ENCODE data around the gene KRT15. TPM values are rescaled to one million over a fixed set of nuclear protein-coding genes. Genes with fewer than 3 reads are reported as not detected.

The KRT15 gene
- total and polyA plus RNA-seq, 7 experiments from 2014 or later: not detected

GRCh38 chr17:41516830-41517283, 1.8 kb downstream of the KRT15 start:
- POLR2A ChIA-PET: no interaction called here
- H3K4me1 ChIP-seq (ENCODE audit: control insufficient read depth in 2 of 2, insufficient read depth in 2 of 2, low read length in 2 of 2): no peaks in the 10 kb centered on the region
- no peaks in the 10 kb centered on the region for H3K36me3 Mint-ChIP-seq
- ATAC-seq (no peak), DNase-seq (no peak)
- no peak overlapping the region for H3K27ac ChIP-seq (ENCODE audit: low read depth, low read length)
- H3K9me3 ChIP-seq (ENCODE audit: control insufficient read depth in 2 of 3, low read length in 3 of 3): no peaks in the 10 kb centered on the region
- intact Hi-C loops (cut with micrococcal nuclease): no loop called here
- no peak overlapping the region for H3K4me3 Mint-ChIP-seq
- H3K4me3 ChIP-seq (ENCODE audit: low read length): no peak overlapping the region
- peaks cover 0 to 2% (median 0%) of the 10 kb centered on the region in 11 donors for H3K9me3 Mint-ChIP-seq
- H3K36me3 ChIP-seq (ENCODE audit: control insufficient read depth in 2 of 3, insufficient read depth in 3 of 3, low read length in 3 of 3): no peaks in the 10 kb centered on the region
- peaks cover 0 to 2% (median 0%) of the 10 kb centered on the region in 7 donors for H3K4me1 Mint-ChIP-seq
- H3K27me3 Mint-ChIP-seq: no peaks in the 10 kb centered on the region
- no peaks in the 10 kb centered on the region for H3K27me3 ChIP-seq (ENCODE audit: control insufficient read depth in 2 of 2, insufficient read depth in 2 of 2, low read length in 2 of 2)
- CTCF ChIA-PET: no interaction called here
- no peak overlapping the region for H3K27ac Mint-ChIP-seq

DNA sequence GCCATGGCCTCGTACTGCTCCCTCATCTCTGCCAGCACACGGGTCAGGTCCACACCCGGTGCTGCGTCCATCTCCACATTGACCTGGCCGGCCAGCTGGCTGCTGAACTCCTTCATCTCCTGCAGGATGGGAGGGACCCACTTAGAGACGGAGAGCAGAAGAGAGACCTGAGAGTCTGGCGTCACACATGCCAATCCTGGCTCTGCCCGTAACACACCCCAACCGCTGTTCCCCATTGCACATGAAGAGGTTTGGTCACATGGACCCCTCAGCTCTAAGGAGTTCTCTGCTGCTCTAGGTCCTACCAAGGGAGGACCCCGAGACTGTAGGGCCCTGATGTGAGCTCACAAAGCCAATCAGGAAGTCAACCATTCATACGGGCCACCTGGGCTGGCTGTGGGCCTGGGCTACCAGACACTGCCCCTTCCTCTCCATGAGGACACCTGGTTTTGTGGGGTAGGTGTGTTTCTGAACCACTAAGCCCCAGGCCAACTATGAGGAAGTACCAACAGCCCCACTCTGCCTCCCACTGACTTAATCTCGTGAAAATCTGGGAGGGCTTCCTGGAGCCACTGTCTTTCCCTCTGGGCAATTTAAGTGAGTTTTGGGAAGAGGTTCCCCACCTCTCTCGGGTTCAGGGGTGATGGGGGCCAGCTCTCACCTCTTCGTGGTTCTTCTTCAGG, 2.4 kb downstream of the KRT15 start:
- CTCF ChIA-PET: no interaction called here
- no peak overlapping the region for H3K27ac ChIP-seq (ENCODE audit: low read depth, low read length)
- H3K27me3 ChIP-seq (ENCODE audit: control insufficient read depth in 2 of 2, insufficient read depth in 2 of 2, low read length in 2 of 2): no peaks in the 10 kb centered on the region
- no peaks in the 10 kb centered on the region for H3K36me3 ChIP-seq (ENCODE audit: control insufficient read depth in 2 of 3, insufficient read depth in 3 of 3, low read length in 3 of 3)
- H3K4me3 ChIP-seq (ENCODE audit: low read length): no peak overlapping the region
- Mint-ChIP-seq H3K27me3 (no peaks in the 10 kb centered on the region), H3K4me1 (peaks cover 0 to 2% (median 0%) of the 10 kb centered on the region in 7 donors), H3K9me3 (peaks cover 0 to 2% (median 0%) of the 10 kb centered on the region in 11 donors), H3K27ac (no peak overlapping the region), H3K4me3 (no peak overlapping the region), H3K36me3 (no peaks in the 10 kb centered on the region)
- POLR2A ChIA-PET: no interaction called here
- no peak for DNase-seq
- intact Hi-C loops (cut with micrococcal nuclease): no loop called here
- no peaks in the 10 kb centered on the region for H3K9me3 ChIP-seq (ENCODE audit: control insufficient read depth in 2 of 3, low read length in 3 of 3)
- no peak for ATAC-seq
- no peaks in the 10 kb centered on the region for H3K4me1 ChIP-seq (ENCODE audit: control insufficient read depth in 2 of 2, insufficient read depth in 2 of 2, low read length in 2 of 2)

DNA sequence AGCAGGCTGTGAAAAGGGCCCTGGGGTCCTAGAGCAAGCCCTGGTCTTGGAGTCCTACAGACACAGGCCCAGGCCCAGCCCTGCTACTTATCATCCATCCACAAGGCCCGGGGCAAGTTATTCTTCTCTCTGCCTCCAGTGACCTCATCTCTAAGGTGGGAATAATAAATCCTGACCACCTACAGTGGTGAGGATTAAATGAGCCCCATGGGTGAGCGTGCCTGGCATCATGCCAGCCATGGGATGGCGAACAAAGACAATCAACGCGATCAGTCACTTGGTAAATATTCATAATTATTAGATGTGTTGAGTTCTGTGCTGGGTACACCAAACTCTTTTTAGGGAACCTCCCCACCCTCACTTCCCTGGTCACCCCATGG, 5.5 kb downstream of the KRT15 start:
- intact Hi-C loops (cut with micrococcal nuclease): no loop called here
- H3K4me3 ChIP-seq (ENCODE audit: low read length): no peak overlapping the region
- ATAC-seq (no peak), DNase-seq (no peak)
- ChIA-PET POLR2A (no interaction called here), CTCF (no interaction called here)
- Mint-ChIP-seq H3K9me3 (peaks cover 0 to 2% (median 0%) of the 10 kb centered on the region in 11 donors), H3K36me3 (no peaks in the 10 kb centered on the region), H3K4me3 (no peak overlapping the region), H3K27me3 (no peaks in the 10 kb centered on the region), H3K4me1 (peaks cover 0 to 2% (median 0%) of the 10 kb centered on the region in 7 donors), H3K27ac (no peak overlapping the region)
- no peak overlapping the region for H3K27ac ChIP-seq (ENCODE audit: low read depth, low read length)
- no peaks in the 10 kb centered on the region for H3K36me3 ChIP-seq (ENCODE audit: control insufficient read depth in 2 of 3, insufficient read depth in 3 of 3, low read length in 3 of 3)
- H3K27me3 ChIP-seq (ENCODE audit: control insufficient read depth in 2 of 2, insufficient read depth in 2 of 2, low read length in 2 of 2): no peaks in the 10 kb centered on the region
- H3K4me1 ChIP-seq (ENCODE audit: control insufficient read depth in 2 of 2, insufficient read depth in 2 of 2, low read length in 2 of 2): no peaks in the 10 kb centered on the region
- H3K9me3 ChIP-seq (ENCODE audit: control insufficient read depth in 2 of 3, low read length in 3 of 3): no peaks in the 10 kb centered on the region

- H3K27ac ChIP-seq (ENCODE audit: low read depth, low read length): no peak overlapping the region
- no peaks in the 10 kb centered on the region for H3K27me3 Mint-ChIP-seq
- ChIA-PET POLR2A (no interaction called here), CTCF (no interaction called here)
- H3K4me3 Mint-ChIP-seq: no peak overlapping the region
- peaks cover 0 to 2% (median 0%) of the 10 kb centered on the region in 7 donors for H3K4me1 Mint-ChIP-seq
- no peak for DNase-seq
- no peak for ATAC-seq
- intact Hi-C loops (cut with micrococcal nuclease): no loop called here
- H3K36me3 ChIP-seq (ENCODE audit: control insufficient read depth in 2 of 3, insufficient read depth in 3 of 3, low read length in 3 of 3): no peaks in the 10 kb centered on the region
- no peaks in the 10 kb centered on the region for H3K9me3 ChIP-seq (ENCODE audit: control insufficient read depth in 2 of 3, low read length in 3 of 3)
- H3K27ac Mint-ChIP-seq: peak overlapping the region in 3 of 9 donors; percentile 20 to 42 (median 28)
- no peaks in the 10 kb centered on the region for H3K36me3 Mint-ChIP-seq
- no peak overlapping the region for H3K4me3 ChIP-seq (ENCODE audit: low read length)
- H3K9me3 Mint-ChIP-seq: peaks cover 0 to 2% (median 0%) of the 10 kb centered on the region in 11 donors
- H3K4me1 ChIP-seq (ENCODE audit: control insufficient read depth in 2 of 2, insufficient read depth in 2 of 2, low read length in 2 of 2): no peaks in the 10 kb centered on the region
- no peaks in the 10 kb centered on the region for H3K27me3 ChIP-seq (ENCODE audit: control insufficient read depth in 2 of 2, insufficient read depth in 2 of 2, low read length in 2 of 2)
Measured at GRCh38 chr17:41512546-41513167, 6.0 kb downstream of the KRT15 start.

DNA sequence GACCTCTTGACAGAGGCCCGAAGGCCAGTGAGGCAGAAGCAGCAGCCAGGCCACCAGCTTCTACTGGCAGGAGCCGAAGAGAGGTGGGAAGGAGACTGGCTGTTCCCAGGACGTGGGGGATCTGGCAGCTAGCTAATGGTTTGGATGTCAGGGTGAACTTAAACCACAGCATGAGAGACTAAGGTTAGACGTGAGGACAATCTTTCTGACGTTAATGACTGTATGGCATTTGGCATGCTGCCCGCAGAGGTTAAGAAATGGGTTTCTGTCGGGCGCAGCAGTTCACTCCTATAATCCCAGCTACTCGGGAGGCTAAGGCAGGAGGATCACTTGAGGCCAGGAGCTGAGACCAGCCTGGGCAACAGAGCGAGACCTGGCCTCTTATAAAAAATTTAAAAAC, 7.0 kb downstream of the KRT15 start:
- no peak overlapping the region for H3K4me3 Mint-ChIP-seq
- Histone ChIP-seq H3K4me1 (ENCODE audit: control insufficient read depth in 2 of 2, insufficient read depth in 2 of 2, low read length in 2 of 2) (no peaks in the 10 kb centered on the region), H3K36me3 (ENCODE audit: control insufficient read depth in 2 of 3, insufficient read depth in 3 of 3, low read length in 3 of 3) (no peaks in the 10 kb centered on the region), H3K27ac (ENCODE audit: low read depth, low read length) (no peak overlapping the region), H3K27me3 (ENCODE audit: control insufficient read depth in 2 of 2, insufficient read depth in 2 of 2, low read length in 2 of 2) (no peaks in the 10 kb centered on the region), H3K9me3 (ENCODE audit: control insufficient read depth in 2 of 3, low read length in 3 of 3) (no peaks in the 10 kb centered on the region), H3K4me3 (ENCODE audit: low read length) (no peak overlapping the region)
- DNase-seq (no peak), ATAC-seq (no peak)
- POLR2A ChIA-PET: no interaction called here
- no peaks in the 10 kb centered on the region for H3K36me3 Mint-ChIP-seq
- H3K27ac Mint-ChIP-seq: no peak overlapping the region
- H3K27me3 Mint-ChIP-seq: no peaks in the 10 kb centered on the region
- no peaks in the 10 kb centered on the region for H3K9me3 Mint-ChIP-seq
- intact Hi-C loops (cut with micrococcal nuclease): no loop called here
- CTCF ChIA-PET: interaction anchor here (0.5 kb wide), 1 partner anchor 155 kb away, joined by 3 read pairs; no protein-coding TSS in a partner anchor
- peaks cover 0 to 2% (median 0%) of the 10 kb centered on the region in 7 donors for H3K4me1 Mint-ChIP-seq

- Histone ChIP-seq H3K9me3 (ENCODE audit: control insufficient read depth in 2 of 3, low read length in 3 of 3) (no peaks in the 10 kb centered on the region), H3K27ac (ENCODE audit: low read depth, low read length) (no peak overlapping the region), H3K4me3 (ENCODE audit: low read length) (no peak overlapping the region), H3K27me3 (ENCODE audit: control insufficient read depth in 2 of 2, insufficient read depth in 2 of 2, low read length in 2 of 2) (no peaks in the 10 kb centered on the region), H3K4me1 (ENCODE audit: control insufficient read depth in 2 of 2, insufficient read depth in 2 of 2, low read length in 2 of 2) (no peaks in the 10 kb centered on the region), H3K36me3 (ENCODE audit: control insufficient read depth in 2 of 3, insufficient read depth in 3 of 3, low read length in 3 of 3) (no peaks in the 10 kb centered on the region)
- Mint-ChIP-seq H3K27me3 (no peaks in the 10 kb centered on the region), H3K4me3 (no peak overlapping the region), H3K36me3 (no peaks in the 10 kb centered on the region), H3K9me3 (no peaks in the 10 kb centered on the region), H3K4me1 (no peaks in the 10 kb centered on the region), H3K27ac (no peak overlapping the region)
- no peak for ATAC-seq
- intact Hi-C loops (cut with micrococcal nuclease): no loop called here
- POLR2A ChIA-PET: no interaction called here
- no peak for DNase-seq
- CTCF ChIA-PET: no interaction called here
Measured at GRCh38 chr17:41511116-41511515, 7.6 kb downstream of the KRT15 start.
